Fibroblast of lung (primary cell): Measurements from ENCODE around the gene ZSCAN16. TPM values are rescaled to one million over a fixed set of nuclear protein-coding genes. Genes with fewer than 3 reads are reported as not detected.

Source experiments
- DNase-seq, 2 donors: peaks; one replicate each; pipeline versions ENCODE4 v3.0.0 to v3.0.0-alpha.2; 2010; ENCODE audit warnings: low read depth in 2 of 2
- H2AFZ ChIP-seq: 2 replicates; pipeline ENCODE4 v1.5.1; 2012; ENCODE audit warnings: low read length, control low read depth, inconsistent platforms
- H3K27ac ChIP-seq: 2 replicates; pipeline ENCODE4 v1.5.1; 2011; ENCODE audit warnings: low read length, control low read depth; ENCODE audit not compliant: insufficient read depth
- H3K27me3 ChIP-seq: 2 replicates; pipeline ENCODE4 v1.5.1; 2011; ENCODE audit warnings: mild to moderate bottlenecking, low read length; ENCODE audit not compliant: control insufficient read depth, insufficient read depth
- H3K36me3 ChIP-seq: 2 replicates; pipeline ENCODE4 v1.5.1; 2011; ENCODE audit warnings: low read length; ENCODE audit not compliant: control insufficient read depth, insufficient read depth
- H3K4me1 ChIP-seq: 2 replicates; pipeline ENCODE4 v1.5.1; 2011; ENCODE audit warnings: low read length; ENCODE audit not compliant: control insufficient read depth, insufficient read depth; ENCODE audit errors: extremely low read depth
- H3K4me2 ChIP-seq: 2 replicates; pipeline ENCODE4 v1.5.1; 2011; ENCODE audit warnings: low read length, control low read depth; ENCODE audit not compliant: insufficient read depth; ENCODE audit errors: extremely low read depth
- H3K4me3 ChIP-seq, 4 experiments: fragments of 200-600 bp in 1 of 4; sonication (generic) in 1 of 4; replicated peaks in 1 of 4; 2 replicates each; pipeline ENCODE4 v1.5.1; 2011 to 2016; ENCODE audit warnings: low read length in 4 of 4, low read depth in 3 of 4, mild to moderate bottlenecking in 3 of 4, control low read depth in 2 of 4, inconsistent platforms in 1 of 4, mixed read lengths in 1 of 4; ENCODE audit not compliant: insufficient read depth in 1 of 4; ENCODE audit errors: control extremely low read depth in 1 of 4
- H3K79me2 ChIP-seq: 2 replicates; pipeline ENCODE4 v1.5.1; 2012; ENCODE audit warnings: mild to moderate bottlenecking, low read length, inconsistent platforms; ENCODE audit not compliant: control insufficient read depth, insufficient read depth
- H3K9ac ChIP-seq: 2 replicates; pipeline ENCODE4 v1.5.1; 2011; ENCODE audit warnings: mild to moderate bottlenecking, low read length, control low read depth; ENCODE audit not compliant: insufficient read depth
- H3K9me3 ChIP-seq: 2 replicates; pipeline ENCODE4 v1.5.1; 2012; ENCODE audit warnings: low read depth, low read length; ENCODE audit not compliant: control insufficient read depth, insufficient read depth
- H4K20me1 ChIP-seq: 2 replicates; pipeline ENCODE4 v1.5.1; 2011; ENCODE audit warnings: low read length; ENCODE audit not compliant: control insufficient read depth, insufficient read depth; ENCODE audit errors: extremely low read depth
- EZH2 ChIP-seq: IDR thresholded peaks from 2 replicates; pipeline ENCODE4 v1.5.1; 2012; ENCODE audit warnings: low read length, control low read depth, mild to moderate bottlenecking; ENCODE audit errors: missing control alignments
- polyA plus RNA-seq, 2 donors: library from polyadenylated mRNA; depleted of rRNA in 1 of 2; stranded (reverse) in 1 of 2; unstranded in 1 of 2; fragments of >200 nt; gene quantifications; 2 replicates each; pipeline ENCODE4 v1.2.1, GENCODE V29; 2011 to 2012; ENCODE audit warnings: missing spikeins in 1 of 2
- total RNA-seq: library from RNA; depleted of rRNA; stranded (reverse); fragments of >200 nt; gene quantifications from 2 replicates; pipeline ENCODE4 v1.2.1, GENCODE V29; 2014
- TF ChIP-seq, protein P1 (sequence below), 2 donors: IDR thresholded peaks in 1 of 2; conservative IDR thresholded peaks in 1 of 2; 1 replicate in 1 of 2; 2 replicates in 1 of 2; pipeline ENCODE4 v1.5.1; 2011 to 2012; ENCODE audit warnings: low read length in 2 of 2, control low read depth in 1 of 2, inconsistent platforms in 1 of 2, low read depth in 1 of 2, mild to moderate bottlenecking in 1 of 2

ZSCAN16 gene
- total and polyA plus RNA-seq, 2 donors (not counting 1 experiment from before 2014, with no cell fraction given) = 2.0 to 6.6 TPM

DNA sequence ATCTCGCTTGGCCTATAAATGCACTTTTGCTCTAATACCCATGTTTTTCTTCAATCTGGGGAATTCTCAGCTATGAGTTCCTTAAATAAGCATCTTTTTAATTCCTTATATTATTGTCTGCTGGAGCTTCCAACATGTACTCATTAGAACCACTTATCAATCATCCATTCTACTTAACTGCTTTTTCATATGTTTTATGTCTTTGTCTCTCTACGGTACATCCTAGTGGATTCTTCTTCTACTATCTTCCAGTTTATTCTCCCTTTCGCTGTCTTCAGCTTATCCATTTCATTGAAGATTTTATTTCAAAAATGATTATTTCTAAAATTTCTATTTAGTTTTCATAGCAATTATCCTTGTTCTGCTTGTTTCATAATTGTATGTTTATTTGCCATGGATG is 12.4 kb upstream of the ZSCAN16 start:
- no peak overlapping the region for H2AFZ ChIP-seq
- no peaks in the 10 kb centered on the region for H4K20me1 ChIP-seq
- H3K9me3 ChIP-seq = no peaks in the 10 kb centered on the region
- H3K27me3 ChIP-seq = no peaks in the 10 kb centered on the region
- TF ChIP-seq, protein P1, sequence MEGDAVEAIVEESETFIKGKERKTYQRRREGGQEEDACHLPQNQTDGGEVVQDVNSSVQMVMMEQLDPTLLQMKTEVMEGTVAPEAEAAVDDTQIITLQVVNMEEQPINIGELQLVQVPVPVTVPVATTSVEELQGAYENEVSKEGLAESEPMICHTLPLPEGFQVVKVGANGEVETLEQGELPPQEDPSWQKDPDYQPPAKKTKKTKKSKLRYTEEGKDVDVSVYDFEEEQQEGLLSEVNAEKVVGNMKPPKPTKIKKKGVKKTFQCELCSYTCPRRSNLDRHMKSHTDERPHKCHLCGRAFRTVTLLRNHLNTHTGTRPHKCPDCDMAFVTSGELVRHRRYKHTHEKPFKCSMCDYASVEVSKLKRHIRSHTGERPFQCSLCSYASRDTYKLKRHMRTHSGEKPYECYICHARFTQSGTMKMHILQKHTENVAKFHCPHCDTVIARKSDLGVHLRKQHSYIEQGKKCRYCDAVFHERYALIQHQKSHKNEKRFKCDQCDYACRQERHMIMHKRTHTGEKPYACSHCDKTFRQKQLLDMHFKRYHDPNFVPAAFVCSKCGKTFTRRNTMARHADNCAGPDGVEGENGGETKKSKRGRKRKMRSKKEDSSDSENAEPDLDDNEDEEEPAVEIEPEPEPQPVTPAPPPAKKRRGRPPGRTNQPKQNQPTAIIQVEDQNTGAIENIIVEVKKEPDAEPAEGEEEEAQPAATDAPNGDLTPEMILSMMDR (conservative IDR thresholded peaks at IDR 0.05 in 1 of 2, IDR thresholded peaks at IDR 0.05 in 1 of 2; ENCODE audit: low read depth in 1 of 2, low read length in 2 of 2) = no peak
- TF ChIP-seq EZH2 = no peak
- DNase-seq = no peak
- H3K4me1 ChIP-seq = no peaks in the 10 kb centered on the region
- no peak overlapping the region for H3K27ac ChIP-seq
- no peak overlapping the region for H3K9ac ChIP-seq
- H3K36me3 ChIP-seq = peaks cover 3% of the 10 kb centered on the region
- H3K4me2 ChIP-seq = no peak overlapping the region
- H3K79me2 ChIP-seq = no peaks in the 10 kb centered on the region
- H3K4me3 ChIP-seq = no peak overlapping the region

DNA sequence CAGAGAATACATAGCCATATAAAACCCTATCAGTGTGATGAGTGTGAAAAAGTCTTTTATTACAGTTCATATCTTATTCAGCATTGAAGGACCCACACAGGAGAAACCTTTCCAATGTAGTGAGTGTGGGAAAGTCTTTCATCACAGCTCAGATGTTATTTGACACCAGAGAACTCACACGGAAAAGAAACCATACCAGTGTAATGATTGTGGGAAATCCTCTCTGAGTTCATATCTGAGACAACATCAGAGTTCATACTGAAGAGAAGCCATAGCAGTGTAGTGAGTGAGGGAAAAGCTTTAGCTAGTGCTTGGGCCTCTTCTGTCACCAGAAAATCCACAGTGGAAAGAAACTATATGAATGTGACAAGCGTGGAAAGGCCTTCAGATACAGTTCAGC is 8.6 kb upstream of the ZSCAN16 start:
- no peaks in the 10 kb centered on the region for H4K20me1 ChIP-seq
- no peak overlapping the region for H3K9ac ChIP-seq
- peaks cover 3% of the 10 kb centered on the region for H3K36me3 ChIP-seq
- H3K9me3 ChIP-seq = no peaks in the 10 kb centered on the region
- H2AFZ ChIP-seq = no peak overlapping the region
- no peak for DNase-seq
- H3K27me3 ChIP-seq = no peaks in the 10 kb centered on the region
- H3K4me2 ChIP-seq = no peak overlapping the region
- no peaks in the 10 kb centered on the region for H3K79me2 ChIP-seq
- TF ChIP-seq, protein P1 (conservative IDR thresholded peaks at IDR 0.05 in 1 of 2, IDR thresholded peaks at IDR 0.05 in 1 of 2; ENCODE audit: low read depth in 1 of 2, low read length in 2 of 2) = no peak
- TF ChIP-seq EZH2 = no peak
- no peak overlapping the region for H3K27ac ChIP-seq
- no peaks in the 10 kb centered on the region for H3K4me1 ChIP-seq
- H3K4me3 ChIP-seq = no peak overlapping the region

DNA sequence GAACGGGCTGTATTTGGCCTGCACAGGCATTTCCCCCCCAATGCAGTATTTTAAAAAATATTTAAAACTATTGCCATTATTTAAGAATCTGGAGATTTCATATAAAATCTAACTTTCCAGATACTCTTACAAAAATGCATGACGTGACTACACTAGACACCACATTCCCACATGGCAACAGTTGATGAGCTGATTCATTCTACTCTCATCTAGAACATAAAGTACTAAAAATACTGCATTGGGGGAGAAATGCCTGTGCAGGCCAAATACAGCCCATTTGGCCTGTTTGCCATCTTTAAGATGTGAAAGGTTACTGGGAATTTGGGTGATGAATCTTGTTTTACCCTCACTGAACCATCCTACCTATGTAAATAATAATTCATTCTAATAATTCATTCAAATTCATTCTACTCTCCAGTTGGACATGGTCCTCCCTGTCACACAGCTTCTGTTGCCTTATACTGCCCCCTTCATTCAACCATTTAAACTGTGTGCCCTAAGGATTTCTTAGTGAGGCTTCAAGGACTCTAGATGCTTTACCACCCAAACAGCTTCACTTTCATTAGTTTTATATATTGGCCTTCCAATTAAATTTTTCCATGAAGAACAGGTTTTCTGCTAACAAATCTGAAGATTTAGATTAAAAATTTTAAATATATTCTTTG is 6.9 kb upstream of the ZSCAN16 start:
- no peak for TF ChIP-seq EZH2
- TF ChIP-seq, protein P1 (conservative IDR thresholded peaks at IDR 0.05 in 1 of 2, IDR thresholded peaks at IDR 0.05 in 1 of 2; ENCODE audit: low read depth in 1 of 2, low read length in 2 of 2) = no peak
- Histone ChIP-seq H2AFZ (no peak overlapping the region), H3K9ac (no peak overlapping the region), H3K27ac (no peak overlapping the region), H3K9me3 (no peaks in the 10 kb centered on the region), H3K36me3 (peaks cover 3% of the 10 kb centered on the region), H4K20me1 (no peaks in the 10 kb centered on the region), H3K4me1 (no peaks in the 10 kb centered on the region), H3K4me2 (no peak overlapping the region), H3K27me3 (no peaks in the 10 kb centered on the region), H3K4me3 (no peak overlapping the region), H3K79me2 (no peaks in the 10 kb centered on the region)
- no peak for DNase-seq
